Hypothalamus (tissue), 51 donors: ENCODE data around the gene DCP1A.
"Not testable (repeated sequence)": the region's sequence is repeated elsewhere in the genome, so short reads cannot be mapped to it uniquely, and the experiment has no call there.

Experiments
- DNase-seq, 51 donors: peaks; one replicate each; lab custom pipeline; 2025; lab: John Stamatoyannopoulos, UW

DCP1A gene

GRCh38 chr3:53331871-53332270, 15.5 kb downstream of the DCP1A start:
- no peak for DNase-seq

DNA sequence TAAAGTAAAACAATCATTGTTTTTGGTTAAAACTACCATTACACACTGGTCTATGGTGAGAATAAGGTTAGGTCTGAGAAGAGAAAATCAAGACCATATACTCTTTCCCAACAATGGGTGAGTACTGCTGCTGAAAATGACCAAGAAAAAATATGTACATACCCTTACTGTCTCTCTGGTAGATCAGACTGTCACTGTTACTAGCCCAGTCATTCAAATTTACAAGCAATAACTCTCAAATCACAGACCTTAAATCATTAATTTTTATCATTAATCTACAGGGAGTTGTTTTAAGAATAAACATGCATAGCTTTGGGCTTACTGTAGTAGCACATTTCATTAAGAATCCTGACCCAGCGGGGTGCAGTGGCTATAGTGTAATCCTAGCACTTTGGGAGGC, 17.4 kb downstream of the DCP1A start:
- no peak for DNase-seq

DNA sequence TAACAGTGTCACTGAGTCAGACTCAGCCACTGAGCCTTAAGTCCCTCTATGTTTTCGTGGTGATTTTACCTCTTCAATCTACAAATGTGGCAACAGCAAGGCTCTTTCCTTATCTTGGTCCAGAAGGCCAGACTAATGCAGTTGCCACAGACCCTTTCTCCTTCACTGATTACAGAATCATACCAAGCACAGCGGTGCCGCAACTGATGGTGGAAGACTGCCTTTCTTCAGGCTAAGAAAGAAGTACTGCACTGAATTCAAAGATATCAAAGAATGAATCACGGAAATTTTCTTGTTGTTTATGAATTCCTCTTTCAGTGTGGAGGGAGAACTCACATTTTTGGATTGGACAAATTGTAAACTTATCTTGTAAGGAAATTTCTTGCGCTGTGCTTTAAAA, 18.6 kb downstream of the DCP1A start:
- no peak for DNase-seq

DNA sequence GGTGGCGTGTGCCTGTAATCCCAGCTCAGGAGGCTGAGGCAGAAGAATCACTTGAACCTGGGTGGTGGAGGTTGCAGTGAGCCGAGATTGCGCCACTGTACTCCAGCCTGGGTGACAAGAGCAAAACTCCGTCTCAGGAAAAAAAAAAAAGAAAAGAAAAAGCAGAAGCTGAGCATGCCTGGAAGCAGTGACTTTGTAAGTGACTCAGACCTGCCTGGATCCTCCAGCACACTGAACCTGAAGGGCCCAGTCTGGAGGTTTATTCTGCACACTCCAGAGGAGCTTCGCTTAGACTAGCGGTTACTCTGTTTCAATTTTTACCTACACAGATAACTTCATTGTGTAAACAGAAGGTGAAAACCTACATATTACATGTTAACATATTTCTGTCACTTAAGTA, 19.4 kb downstream of the DCP1A start:
- not testable (repeated sequence) for DNase-seq

GRCh38 chr3:53324105-53324504, 23.2 kb downstream of the DCP1A start:
- no peak for DNase-seq

DNA sequence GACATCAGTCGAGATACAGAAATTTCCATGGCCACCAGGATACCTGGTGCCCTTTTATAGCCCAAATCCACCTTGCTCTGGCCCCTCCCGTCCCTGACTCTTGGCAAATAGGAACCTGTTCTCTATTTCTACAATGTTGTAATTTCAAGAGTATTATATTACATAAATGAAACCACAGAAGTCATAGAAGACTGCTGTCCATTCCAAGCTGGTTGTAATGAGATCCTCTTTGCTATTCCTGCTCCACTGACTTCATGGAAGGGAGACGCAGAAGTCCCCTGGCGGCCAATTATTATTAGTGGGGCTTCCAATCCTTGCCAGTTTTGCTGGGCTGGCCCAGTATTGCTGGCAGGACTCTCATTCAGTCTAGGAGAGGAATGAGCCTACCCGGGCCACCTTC, 26.6 kb downstream of the DCP1A start:
- DNase-seq, result no peak

- DNase-seq, result no peak
These were observed 28.8 kb downstream of the DCP1A start for GRCh38 chr3:53318522-53318921.

- DNase-seq, result no peak
These were observed 34.5 kb downstream of the DCP1A start for GRCh38 chr3:53312832-53313231.

GRCh38 chr3:53311882-53312281, 35.5 kb downstream of the DCP1A start:
- no peak for DNase-seq

DNA sequence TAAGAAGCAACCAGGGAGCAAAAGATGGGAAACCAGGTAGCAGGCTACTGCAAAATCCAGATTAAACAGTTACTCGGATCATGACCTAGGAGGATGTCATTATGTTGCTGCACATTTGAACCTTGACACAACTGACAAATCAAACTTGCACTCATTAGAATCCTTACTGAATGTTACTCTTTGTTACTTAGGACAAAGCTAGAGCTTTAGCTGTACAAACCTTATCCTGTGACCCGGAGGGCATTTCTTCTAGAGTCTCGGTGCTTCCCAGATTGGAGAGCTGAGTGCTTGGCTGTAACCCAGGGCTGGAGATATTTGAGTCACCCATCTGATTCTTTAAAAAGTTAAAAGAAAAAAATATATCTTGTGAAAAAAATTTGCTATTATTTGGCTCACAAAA, 43.4 kb downstream of the DCP1A start:
- no peak for DNase-seq

- no peak for DNase-seq
These were observed 43.8 kb downstream of the DCP1A start for GRCh38 chr3:53303549-53303948.

DNA sequence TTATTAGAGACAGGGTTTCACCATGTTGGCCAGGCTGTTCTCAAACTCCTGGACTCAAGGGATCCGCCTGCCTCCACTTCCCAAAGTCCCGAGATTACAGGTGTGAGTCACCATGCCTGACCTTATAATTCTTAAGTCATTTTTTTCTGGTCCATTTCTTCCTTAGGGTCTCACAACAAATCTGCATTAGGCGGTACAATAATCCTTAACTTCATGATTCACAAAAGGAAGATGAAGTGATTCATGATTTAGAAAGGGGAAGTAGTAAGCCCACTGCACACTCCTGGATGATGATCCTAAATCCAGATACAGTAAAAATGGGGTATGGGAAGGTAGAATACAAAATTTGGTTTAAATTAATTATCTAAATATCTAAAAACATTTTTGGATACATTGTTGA, 46.5 kb downstream of the DCP1A start:
- no peak for DNase-seq

GRCh38 chr3:53299611-53300023, 47.7 kb downstream of the DCP1A start:
- DNase-seq, result peak in 2 of 51 donors; percentile 14 to 46

GRCh38 chr3:53295410-53295809, 51.9 kb downstream of the DCP1A start:
- no peak for DNase-seq

DNA sequence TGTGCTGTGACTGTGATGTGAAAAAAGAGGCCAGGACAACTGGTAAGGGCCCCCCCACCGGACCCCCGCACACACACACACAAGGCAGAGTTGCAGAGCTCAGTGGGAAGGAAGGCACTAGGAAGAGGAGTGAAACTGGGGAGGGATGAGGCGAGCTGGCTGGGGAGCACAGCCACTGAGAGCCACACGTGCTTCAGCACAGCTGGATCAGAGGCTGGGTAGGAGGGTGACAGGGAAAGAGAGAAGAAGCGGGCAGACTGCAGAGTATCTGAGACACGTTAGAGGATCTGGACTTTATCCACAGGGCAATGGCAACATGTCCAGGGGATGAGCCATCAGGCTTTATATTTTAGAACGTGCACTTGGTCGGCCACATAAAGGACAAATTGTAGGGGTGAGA, 53.5 kb downstream of the DCP1A start:
- DNase-seq, result peak in 4 of 51 donors; percentile 3 to 42 (median 16)

DNA sequence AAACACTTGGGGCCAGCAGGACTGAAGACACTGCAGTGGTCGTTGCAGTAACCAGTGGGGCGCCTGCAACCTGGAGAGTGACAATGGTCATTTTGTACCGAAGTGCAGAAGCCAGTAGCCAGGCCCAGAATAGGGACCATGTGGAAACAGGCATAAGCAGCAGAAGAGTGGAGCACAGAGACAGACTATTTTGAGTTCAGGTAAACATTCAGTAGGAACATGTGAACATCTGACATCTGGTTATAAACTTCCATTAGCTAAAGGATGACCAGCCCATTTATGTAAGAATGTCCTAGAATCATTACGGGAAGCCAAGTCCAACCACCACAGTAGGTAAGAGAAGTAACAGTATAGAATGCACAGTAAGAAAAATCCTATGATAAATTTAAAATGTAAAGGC, 59.1 kb downstream of the DCP1A start:
- no peak for DNase-seq

DNA sequence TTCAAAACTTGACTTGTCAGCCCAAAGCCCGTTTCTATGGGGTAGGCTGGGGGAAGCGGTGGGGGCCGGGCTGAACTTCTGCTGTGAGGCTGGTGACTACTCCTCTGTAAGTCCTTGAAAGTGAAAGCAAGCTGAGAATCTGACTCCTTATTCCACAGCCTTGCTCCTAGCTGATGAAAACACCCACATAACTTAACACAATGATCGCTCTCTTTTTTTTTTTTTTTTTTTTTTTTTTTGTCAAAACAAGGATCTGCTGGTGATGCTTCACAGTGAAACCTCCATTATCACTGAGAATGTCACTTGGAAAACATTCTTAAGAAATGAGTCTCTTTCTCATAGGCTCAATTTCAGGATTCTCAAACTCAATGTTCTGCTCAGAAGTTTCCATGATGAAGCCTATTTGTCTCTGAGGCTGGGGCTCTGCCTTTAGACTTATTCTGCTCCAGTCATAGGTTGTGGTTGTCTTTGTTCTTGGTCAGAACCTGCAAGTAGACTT, 60.2 kb downstream of the DCP1A start:
- DNase-seq, result peak in 22 of 51 donors; percentile 3 to 64 (median 15)

GRCh38 chr3:53286727-53287126, 60.6 kb downstream of the DCP1A start:
- DNase-seq, result peak in 1 of 51 donors; percentile 29

DNA sequence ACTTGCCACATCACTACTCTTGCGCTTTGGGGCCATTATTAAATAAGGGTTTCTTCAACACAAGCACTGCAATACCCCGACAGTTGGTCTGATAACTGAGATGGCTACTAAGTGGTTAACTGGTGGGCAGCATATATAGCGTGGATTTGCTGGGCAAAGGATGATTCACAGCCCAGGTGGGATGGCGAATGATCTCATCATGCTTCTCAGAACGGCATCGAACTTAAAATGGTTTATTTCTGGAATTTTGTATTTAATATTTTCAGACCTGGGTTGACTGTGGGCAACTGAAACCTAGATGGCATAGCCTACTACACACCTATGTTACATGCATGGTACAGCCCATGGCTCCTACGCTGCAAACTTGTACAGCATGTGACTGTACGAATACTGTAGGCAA, 64.8 kb downstream of the DCP1A start:
- no peak for DNase-seq

- no peak for DNase-seq
These were observed 68.7 kb downstream of the DCP1A start for GRCh38 chr3:53278667-53279066.

- no peak for DNase-seq
These were observed 72.3 kb downstream of the DCP1A start for GRCh38 chr3:53274938-53275605.

- no peak for DNase-seq
These were observed 74.1 kb downstream of the DCP1A start for GRCh38 chr3:53273146-53273670.
